Mesenchymal stem cell (in vitro differentiated cells and primary cell): ENCODE data around the gene NDUFV2.
A peak's percentile ranks its signal among the peaks of the same experiment; 100 is the strongest.

ENCODE experiments used
- DNase-seq: peaks from one replicate; pipeline ENCODE4 v3.0.0-alpha.2; 2013
- H2AFZ ChIP-seq: one replicate; pipeline ENCODE4 v1.6.1; 2013; ENCODE audit warnings: low read depth, mild to moderate bottlenecking, control low read depth, inconsistent platforms, low read length, moderate library complexity
- H2AK5ac ChIP-seq: 2 replicates; pipeline ENCODE4 v1.6.1; 2013; ENCODE audit warnings: low read length, moderate library complexity, mild to moderate bottlenecking, inconsistent platforms; ENCODE audit not compliant: severe bottlenecking
- H2BK120ac ChIP-seq: one replicate; pipeline ENCODE4 v1.6.1; 2013; ENCODE audit warnings: low read depth, mild to moderate bottlenecking, inconsistent platforms, low read length, moderate library complexity
- H2BK12ac ChIP-seq, 2 experiments: one replicate each; pipeline ENCODE4 v1.6.1; 2013; ENCODE audit warnings: inconsistent platforms in 2 of 2, low read length in 2 of 2, mild to moderate bottlenecking in 2 of 2, moderate library complexity in 2 of 2, control low read depth in 1 of 2
- H2BK15ac ChIP-seq: one replicate; pipeline ENCODE4 v1.6.1; 2013; ENCODE audit warnings: mild to moderate bottlenecking, low read depth, inconsistent platforms; ENCODE audit not compliant: poor library complexity, severe bottlenecking
- H2BK5ac ChIP-seq: 2 replicates; pipeline ENCODE4 v1.6.1; 2013; ENCODE audit warnings: low read depth, mild to moderate bottlenecking, low read length, control low read depth, inconsistent platforms; ENCODE audit not compliant: poor library complexity, severe bottlenecking
- H3K14ac ChIP-seq, 2 experiments: one replicate each; pipeline ENCODE4 v1.6.1; 2013; ENCODE audit warnings: inconsistent platforms in 2 of 2, low read length in 2 of 2, control low read depth in 1 of 2, mild to moderate bottlenecking in 1 of 2, moderate library complexity in 1 of 2
- H3K18ac ChIP-seq, 2 experiments: one replicate each; pipeline ENCODE4 v1.6.1; 2013; ENCODE audit warnings: inconsistent platforms in 2 of 2, low read length in 2 of 2, control low read depth in 1 of 2, low read depth in 1 of 2, mild to moderate bottlenecking in 1 of 2
- H3K23ac ChIP-seq, 2 experiments: one replicate each; pipeline ENCODE4 v1.6.1; 2013; ENCODE audit warnings: inconsistent platforms in 2 of 2, low read length in 2 of 2, mild to moderate bottlenecking in 2 of 2, moderate library complexity in 2 of 2, control low read depth in 1 of 2
- H3K27ac ChIP-seq: 2 replicates; pipeline ENCODE4 v1.5.1; 2013; ENCODE audit warnings: mild to moderate bottlenecking, moderate library complexity, low read length, control low read depth, inconsistent platforms; ENCODE audit not compliant: poor library complexity, severe bottlenecking
- H3K27me3 ChIP-seq, 2 experiments: 2 replicates each; pipeline versions ENCODE4 v1.6.1 to v1.7.0; 2013; ENCODE audit warnings: low read length in 2 of 2, mild to moderate bottlenecking in 2 of 2, moderate library complexity in 2 of 2, control low read depth in 1 of 2, inconsistent platforms in 1 of 2; ENCODE audit not compliant: control insufficient read depth in 1 of 2, insufficient read depth in 1 of 2
- H3K36me3 ChIP-seq, 2 experiments: 2 replicates each; pipeline versions ENCODE4 v1.6.1 to v1.7.0; 2013; ENCODE audit warnings: low read length in 2 of 2, control low read depth in 1 of 2, inconsistent platforms in 1 of 2, low read depth in 1 of 2, mild to moderate bottlenecking in 1 of 2; ENCODE audit not compliant: insufficient read depth in 2 of 2, control insufficient read depth in 1 of 2
- H3K4ac ChIP-seq, 2 experiments: one replicate each; pipeline ENCODE4 v1.6.1; 2013; ENCODE audit warnings: inconsistent platforms in 2 of 2, low read length in 2 of 2, mild to moderate bottlenecking in 2 of 2, moderate library complexity in 2 of 2, control low read depth in 1 of 2, low read depth in 1 of 2
- H3K4me1 ChIP-seq: 2 replicates; pipeline ENCODE4 v1.6.1; 2013; ENCODE audit warnings: low read depth, low read length, control low read depth; ENCODE audit not compliant: control insufficient read depth, insufficient read depth
- H3K4me2 ChIP-seq: 2 replicates; pipeline ENCODE4 v1.6.1; 2013; ENCODE audit warnings: low read length, mild to moderate bottlenecking, inconsistent platforms; ENCODE audit not compliant: poor library complexity, severe bottlenecking
- H3K4me3 ChIP-seq, 2 experiments: 2 replicates each; pipeline versions ENCODE4 v1.5.1 to v1.7.0; 2013; ENCODE audit warnings: low read length in 2 of 2, mild to moderate bottlenecking in 2 of 2, control low read depth in 1 of 2, low read depth in 1 of 2; ENCODE audit not compliant: insufficient read depth in 1 of 2
- H3K79me1 ChIP-seq: replicated peaks from 2 replicates; pipeline ENCODE4 v1.6.1; 2013; ENCODE audit warnings: mild to moderate bottlenecking, control low read depth, low read length, inconsistent platforms; ENCODE audit not compliant: poor library complexity, severe bottlenecking
- H3K9ac ChIP-seq: 2 replicates; pipeline ENCODE4 v1.7.0; 2013; ENCODE audit warnings: mild to moderate bottlenecking, low read length, moderate library complexity
- H3K9me3 ChIP-seq: 2 replicates; pipeline ENCODE4 v1.7.0; 2013; ENCODE audit warnings: mild to moderate bottlenecking, low read length; ENCODE audit not compliant: control insufficient read depth
- H4K8ac ChIP-seq: one replicate; pipeline ENCODE4 v1.6.1; 2013; ENCODE audit warnings: inconsistent platforms, mild to moderate bottlenecking, low read length, moderate library complexity
- H4K91ac ChIP-seq: one replicate; pipeline ENCODE4 v1.6.1; 2013; ENCODE audit warnings: mild to moderate bottlenecking, low read length, inconsistent platforms
- WGBS: methylation state at CpG from one replicate; pipeline ENCODE4 v1.1.7; 2013; ENCODE audit warnings: mixed read lengths; 5-methylcytosine and 5-hydroxymethylcytosine counted together

Gene NDUFV2

GRCh38 chr18:9057646-9058045 is 44.9 kb upstream of the NDUFV2 start:
- H2BK12ac ChIP-seq = no peak overlapping the region
- H2BK15ac ChIP-seq = no peak overlapping the region
- H3K23ac ChIP-seq = no peak overlapping the region
- no peaks in the 10 kb centered on the region for H3K36me3 ChIP-seq
- no peaks in the 10 kb centered on the region for H3K4me1 ChIP-seq
- no peak overlapping the region for H3K14ac ChIP-seq
- H2AK5ac ChIP-seq = no peak overlapping the region
- H3K27me3 ChIP-seq = no peaks in the 10 kb centered on the region
- H3K4ac ChIP-seq = no peak overlapping the region
- H2AFZ ChIP-seq = no peak overlapping the region
- H2BK5ac ChIP-seq = no peak overlapping the region
- peaks cover under 1% of the 10 kb centered on the region for H3K9me3 ChIP-seq
- WGBS = 88% methylated on average over 3 of the region's 3 CpGs
- H3K9ac ChIP-seq = no peak overlapping the region
- DNase-seq = no peak
- no peak overlapping the region for H4K91ac ChIP-seq
- no peak overlapping the region for H3K4me3 ChIP-seq
- H3K27ac ChIP-seq = no peak overlapping the region
- no peak overlapping the region for H3K4me2 ChIP-seq
- no peak overlapping the region for H2BK120ac ChIP-seq
- no peak overlapping the region for H4K8ac ChIP-seq
- H3K18ac ChIP-seq = no peak overlapping the region
- no peaks in the 10 kb centered on the region for H3K79me1 ChIP-seq

DNA sequence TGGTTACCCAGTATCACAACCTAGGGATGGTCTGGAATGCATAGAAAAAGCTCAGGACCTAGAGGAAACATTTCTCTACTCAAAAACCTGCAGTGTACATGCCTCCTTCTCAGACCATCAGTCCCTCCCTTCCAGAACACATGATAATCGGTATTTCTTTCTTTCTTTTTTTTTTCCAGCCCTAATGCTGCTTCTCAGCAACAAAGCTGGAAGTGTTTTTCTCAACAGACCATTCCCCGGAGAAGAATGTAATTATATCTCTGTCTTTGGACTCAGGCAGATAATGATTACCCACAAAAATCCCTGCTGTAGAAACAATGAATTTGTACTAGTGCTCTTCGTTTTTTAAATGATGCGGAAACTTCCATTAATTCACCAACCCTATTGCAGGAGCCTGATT is 44.1 kb upstream of the NDUFV2 start:
- H2AFZ ChIP-seq = no peak overlapping the region
- no peak overlapping the region for H4K8ac ChIP-seq
- no peak overlapping the region for H2BK120ac ChIP-seq
- no peak overlapping the region for H2BK5ac ChIP-seq
- WGBS = 96% methylated on average over 4 of the region's 4 CpGs
- no peaks in the 10 kb centered on the region for H3K79me1 ChIP-seq
- H2BK15ac ChIP-seq = no peak overlapping the region
- no peak overlapping the region for H3K23ac ChIP-seq
- DNase-seq = no peak
- H3K36me3 ChIP-seq = no peaks in the 10 kb centered on the region
- H3K27ac ChIP-seq = no peak overlapping the region
- H3K9me3 ChIP-seq = no peaks in the 10 kb centered on the region
- H3K4me3 ChIP-seq = no peak overlapping the region
- H4K91ac ChIP-seq = no peak overlapping the region
- H3K27me3 ChIP-seq = no peaks in the 10 kb centered on the region
- H3K4me2 ChIP-seq = no peak overlapping the region
- H3K14ac ChIP-seq = no peak overlapping the region
- no peaks in the 10 kb centered on the region for H3K4me1 ChIP-seq
- no peak overlapping the region for H2BK12ac ChIP-seq
- H3K18ac ChIP-seq = no peak overlapping the region
- peak overlapping the region; percentile 60 for H3K9ac ChIP-seq
- no peak overlapping the region for H3K4ac ChIP-seq
- no peak overlapping the region for H2AK5ac ChIP-seq

- Histone ChIP-seq H3K14ac (no peak overlapping the region), H3K27me3 (no peaks in the 10 kb centered on the region), H4K91ac (no peak overlapping the region), H3K4me1 (no peaks in the 10 kb centered on the region), H4K8ac (no peak overlapping the region), H2AFZ (no peak overlapping the region), H3K27ac (no peak overlapping the region), H2BK120ac (no peak overlapping the region), H2BK15ac (no peak overlapping the region), H3K4me2 (no peak overlapping the region), H3K79me1 (no peaks in the 10 kb centered on the region), H3K9me3 (no peaks in the 10 kb centered on the region), H2BK12ac (no peak overlapping the region), H3K4ac (no peak overlapping the region), H3K36me3 (no peaks in the 10 kb centered on the region), H3K18ac (no peak overlapping the region), H2BK5ac (no peak overlapping the region), H2AK5ac (no peak overlapping the region), H3K9ac (no peak overlapping the region), H3K4me3 (no peak overlapping the region), H3K23ac (no peak overlapping the region)
- 99% methylated on average over 2 of the region's 2 CpGs for WGBS
- no peak for DNase-seq
Measured at GRCh38 chr18:9062418-9062751, 40.1 kb upstream of the NDUFV2 start.

DNA sequence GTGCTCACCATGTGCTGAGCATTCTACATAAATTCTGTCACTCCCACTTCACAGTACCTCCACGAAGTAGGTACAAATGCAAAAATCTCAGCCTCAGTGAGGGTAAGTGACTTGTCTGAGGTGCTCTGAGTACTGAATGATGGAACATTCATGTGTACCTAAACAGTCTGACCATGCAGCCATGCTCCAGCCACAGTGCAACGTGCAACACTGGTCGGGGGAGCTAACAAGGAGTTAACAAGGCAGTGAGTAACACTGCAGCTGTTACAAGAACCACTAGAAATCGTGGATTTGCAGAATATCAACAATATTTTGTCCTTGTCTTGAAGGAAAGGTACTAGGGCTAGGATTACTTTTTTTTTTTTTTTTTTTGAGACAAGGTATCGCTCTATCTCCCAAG is 36.6 kb upstream of the NDUFV2 start:
- Histone ChIP-seq H3K4me2 (no peak overlapping the region), H3K18ac (no peak overlapping the region), H3K4ac (no peak overlapping the region), H2AK5ac (no peak overlapping the region), H3K79me1 (no peaks in the 10 kb centered on the region), H2BK15ac (no peak overlapping the region), H2BK12ac (no peak overlapping the region), H2BK5ac (no peak overlapping the region), H3K23ac (no peak overlapping the region), H3K9me3 (no peaks in the 10 kb centered on the region), H3K9ac (no peak overlapping the region), H2AFZ (no peak overlapping the region), H4K8ac (no peak overlapping the region), H3K27me3 (no peaks in the 10 kb centered on the region), H2BK120ac (no peak overlapping the region), H3K4me3 (no peak overlapping the region), H4K91ac (no peak overlapping the region), H3K36me3 (no peaks in the 10 kb centered on the region), H3K14ac (no peak overlapping the region), H3K27ac (no peak overlapping the region), H3K4me1 (no peaks in the 10 kb centered on the region)
- 78% methylated on average over 5 of the region's 5 CpGs for WGBS
- DNase-seq = no peak
